Measurements from ENCODE around the gene INAVA. TPM values are rescaled to one million over a fixed set of nuclear protein-coding genes. Genes with fewer than 3 reads are reported as not detected.

Gene INAVA
- total and polyA plus RNA-seq, 9 of the 15 experiments (the other 6 are each of a cell fraction or from before 2014, with no cell fraction given) = 0.09 TPM; not detected in 8

GRCh38 chr1:200905411-200906052 is 10.8 kb downstream of the INAVA start (continued):
- TF ChIP-seq GTF3C2 (IDR thresholded peaks at IDR 0.05; ENCODE audit: borderline replicate concordance, extremely low read depth, insufficient read length) = no peak
- no peak for TF ChIP-seq ZSCAN32 (CRISPR knock-in tag; IDR thresholded peaks at IDR 0.05)
- no peak for TF ChIP-seq ASH1L (IDR thresholded peaks at IDR 0.05; ENCODE audit: borderline replicate concordance, low read depth, partially characterized antibody)

- WGBS (ENCODE audit: insufficient coverage, low coverage, missing lambda C conversion rate) = 0% methylated on average over 2 of the region's 2 CpGs
- BruUV-seq (replicated peaks) = no TSS peak
- H3K9ac ChIP-seq (ENCODE audit: insufficient read depth in 1 of 2, low read depth in 2 of 2, low read length in 2 of 2) = no peak overlapping the region
- no peaks in the 10 kb centered on the region for H3K9me1 ChIP-seq (ENCODE audit: control insufficient read depth, insufficient read depth, low read length)
- CTCF ChIA-PET (ENCODE audit: low intra/inter-chr PET ratio) = no interaction called here
- intact Hi-C loops (cut with micrococcal nuclease) = no loop called here
- no peaks in the 10 kb centered on the region for H3K9me3 ChIP-seq (replicated peaks; ENCODE audit: control insufficient read depth, insufficient read depth, low read depth, low read length)
- no peak overlapping the region for H3K27ac ChIP-seq (ENCODE audit: extremely low read depth, low read depth, low read length)
- ATAC-seq (no peak), FAIRE-seq (no peak), DNase-seq (ENCODE audit: extremely low read depth in 1 of 4, low spot score in 3 of 4) (no peak)
- H3K79me2 ChIP-seq (ENCODE audit: control insufficient read depth, insufficient read depth, low read length) = no peaks in the 10 kb centered on the region
- peaks cover 49 to 70% of the 10 kb centered on the region in 2 experiments for H3K27me3 ChIP-seq (ENCODE audit: control insufficient read depth in 2 of 2, insufficient read depth in 2 of 2, low read length in 2 of 2)
- no peaks in the 10 kb centered on the region for H3K36me3 ChIP-seq (ENCODE audit: control insufficient read depth, insufficient read depth, low read length)
- no peak overlapping the region for H3K4me2 ChIP-seq (ENCODE audit: insufficient read depth, low read length)
- H2AFZ ChIP-seq (ENCODE audit: low read depth, low read length) = no peak overlapping the region
- POLR2A ChIA-PET = interaction anchor here (0.6 kb wide), 1 partner anchor 32 kb away, joined by 4 read pairs; no protein-coding TSS in a partner anchor
- peaks cover 0 to 7% of the 10 kb centered on the region in 2 experiments; a peak in 1 of 5 replicates for H3K4me1 ChIP-seq (replicated peaks in 1 of 2; ENCODE audit: control insufficient read depth in 2 of 2, insufficient read depth in 2 of 2, low read length in 2 of 2)
- H3K4me3 ChIP-seq = no peak overlapping the region
- H4K20me1 ChIP-seq (replicated peaks; ENCODE audit: control insufficient read depth, insufficient read depth, low read length) = peaks cover 7% of the 10 kb centered on the region
- in situ Hi-C loops (cut with MboI) = no loop called here
- TF ChIP-seq SMAD1 (IDR thresholded peaks at IDR 0.05; ENCODE audit: low read depth, low read length, partially characterized antibody) (no peak), XRCC4 (IDR thresholded peaks at IDR 0.05; ENCODE audit: extremely low read depth, insufficient read depth, insufficient read length) (no peak), ZNF668 (CRISPR knock-in tag; IDR thresholded peaks at IDR 0.05) (no peak), ZNF277 (CRISPR knock-in tag; IDR thresholded peaks at IDR 0.05; ENCODE audit: borderline replicate concordance) (no peak), ZNF644 (tag; IDR thresholded peaks at IDR 0.05; ENCODE audit: low read depth) (no peak), FOXK2 (conservative IDR thresholded peaks at IDR 0.05 in 1 of 2, IDR thresholded peaks at IDR 0.05 in 1 of 2; ENCODE audit: low read depth in 2 of 2) (no peak), PTRF (tag; IDR thresholded peaks at IDR 0.05) (no peak), SMARCC2 (IDR thresholded peaks at IDR 0.05; ENCODE audit: low read depth) (no peak), POLR3G (IDR thresholded peaks at IDR 0.05; ENCODE audit: extremely low read depth, insufficient read length, insufficient replicate concordance) (no peak), ZC3H4 (CRISPR knock-in tag; IDR thresholded peaks at IDR 0.05; ENCODE audit: borderline replicate concordance) (no peak), SMARCA4 (IDR thresholded peaks at IDR 0.05) (no peak), HOMEZ (CRISPR knock-in tag; IDR thresholded peaks at IDR 0.05) (no peak)
Measured at GRCh38 chr1:200906491-200906890, 11.8 kb downstream of the INAVA start.
